ENCODE data around the gene WNT8B.

DNA sequence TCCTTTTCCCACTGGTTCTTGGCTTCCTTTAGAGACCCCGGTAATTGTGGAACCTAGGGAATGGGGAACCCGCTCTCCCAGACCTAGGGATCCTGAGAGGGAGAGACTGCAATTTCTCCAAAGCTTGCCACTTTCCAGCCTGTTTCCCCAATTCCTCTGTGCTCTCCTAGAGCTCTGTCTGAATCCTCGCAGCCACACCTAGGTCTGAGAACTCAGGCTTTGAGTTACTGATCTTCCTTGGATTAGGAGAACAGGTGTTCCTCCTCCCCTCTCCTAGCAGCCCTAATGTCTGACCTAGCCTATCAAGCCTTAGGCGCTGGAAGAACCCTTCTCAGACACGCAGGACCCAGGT lies 20.0 kb downstream of the WNT8B start:
- TF ChIP-seq CTCF (IDR thresholded peaks at IDR 0.05; ENCODE audit: low read length) (no peak), EZH2 (IDR thresholded peaks at IDR 0.05; ENCODE audit: borderline replicate concordance, low read length) (no peak)
